Measurements from ENCODE around the gene NRF1. TPM values are rescaled to one million over a fixed set of nuclear protein-coding genes. Genes with fewer than 3 reads are reported as not detected.
A peak's percentile ranks its signal among the peaks of the same experiment; 100 is the strongest.

The NRF1 gene
- polyA plus RNA-seq, 1 experiment = 13.3 TPM

DNA sequence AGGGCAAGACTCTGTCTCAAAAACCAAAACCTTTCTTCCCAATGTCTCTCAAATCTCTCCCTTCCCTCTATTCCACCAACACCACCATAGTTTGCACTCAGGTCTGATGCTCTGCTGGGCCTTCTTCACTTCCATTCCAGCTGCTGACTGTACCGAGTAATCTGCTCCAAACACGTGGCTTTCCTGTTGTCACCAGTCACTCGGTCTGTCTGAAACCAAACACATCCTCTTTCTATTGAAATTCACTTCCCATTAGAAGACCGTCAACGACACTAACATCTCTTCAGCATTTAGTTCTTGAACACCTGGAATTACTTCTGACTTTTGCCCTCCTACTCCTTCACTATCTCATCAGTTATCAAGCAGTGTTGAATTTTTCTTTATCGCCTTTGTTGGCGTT lies 4.7 kb upstream of the NRF1 start:
- TF ChIP-seq, protein P1, sequence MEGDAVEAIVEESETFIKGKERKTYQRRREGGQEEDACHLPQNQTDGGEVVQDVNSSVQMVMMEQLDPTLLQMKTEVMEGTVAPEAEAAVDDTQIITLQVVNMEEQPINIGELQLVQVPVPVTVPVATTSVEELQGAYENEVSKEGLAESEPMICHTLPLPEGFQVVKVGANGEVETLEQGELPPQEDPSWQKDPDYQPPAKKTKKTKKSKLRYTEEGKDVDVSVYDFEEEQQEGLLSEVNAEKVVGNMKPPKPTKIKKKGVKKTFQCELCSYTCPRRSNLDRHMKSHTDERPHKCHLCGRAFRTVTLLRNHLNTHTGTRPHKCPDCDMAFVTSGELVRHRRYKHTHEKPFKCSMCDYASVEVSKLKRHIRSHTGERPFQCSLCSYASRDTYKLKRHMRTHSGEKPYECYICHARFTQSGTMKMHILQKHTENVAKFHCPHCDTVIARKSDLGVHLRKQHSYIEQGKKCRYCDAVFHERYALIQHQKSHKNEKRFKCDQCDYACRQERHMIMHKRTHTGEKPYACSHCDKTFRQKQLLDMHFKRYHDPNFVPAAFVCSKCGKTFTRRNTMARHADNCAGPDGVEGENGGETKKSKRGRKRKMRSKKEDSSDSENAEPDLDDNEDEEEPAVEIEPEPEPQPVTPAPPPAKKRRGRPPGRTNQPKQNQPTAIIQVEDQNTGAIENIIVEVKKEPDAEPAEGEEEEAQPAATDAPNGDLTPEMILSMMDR (IDR thresholded peaks at IDR 0.05; ENCODE audit: insufficient read depth, low read depth, low read length) = no peak
- POLR2A ChIA-PET = no interaction called here
- H3K27me3 ChIP-seq (ENCODE audit: control insufficient read depth, insufficient read depth, low read length) = no peaks in the 10 kb centered on the region
- CTCF ChIA-PET = interaction anchor here (0.6 to 2.2 kb wide), 4 partner anchors 10 to 239 kb away, joined by 3 to 16 read pairs (median 5); no protein-coding TSS in a partner anchor
- no peaks in the 10 kb centered on the region; the same call in 1 of the 2 replicates for H3K36me3 ChIP-seq (ENCODE audit: control insufficient read depth, insufficient read depth, low read length)
- no peak for DNase-seq (ENCODE audit: low read depth)
- no peak overlapping the region for H3K4me3 ChIP-seq (ENCODE audit: low read depth, low read length)

DNA sequence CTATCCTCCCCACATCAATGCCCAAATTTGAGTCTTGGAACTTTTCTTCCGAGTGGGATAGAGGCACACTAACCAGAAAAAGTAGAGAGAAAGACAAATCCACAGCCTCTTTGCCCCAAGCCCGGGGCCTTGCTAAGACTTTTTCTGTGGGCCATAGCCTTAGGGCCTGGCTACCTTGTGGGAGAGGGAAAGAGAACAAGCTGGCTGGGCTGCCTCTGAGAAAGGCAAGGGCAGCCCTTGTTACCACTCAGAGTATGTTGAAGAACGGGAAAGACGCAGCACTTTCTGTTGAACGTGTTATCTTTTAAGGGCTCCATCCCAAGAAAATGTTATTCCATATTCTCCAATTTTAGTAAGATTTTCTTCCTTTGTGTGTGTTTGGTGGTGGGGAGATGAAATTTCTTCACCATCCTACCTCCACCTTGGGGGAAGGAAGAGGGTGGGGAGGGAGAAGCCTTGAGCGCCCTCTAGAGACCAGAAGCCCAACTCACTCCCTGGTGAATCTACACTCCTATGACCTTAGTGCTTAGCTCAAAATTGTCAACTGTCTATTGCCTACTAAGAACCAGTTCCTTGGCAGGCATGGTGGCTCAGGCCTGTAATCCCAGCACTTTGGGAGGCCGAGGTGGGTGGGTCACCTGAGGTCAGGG lies 3.9 kb upstream of the NRF1 start:
- Histone ChIP-seq H3K36me3 (ENCODE audit: control insufficient read depth, insufficient read depth, low read length) (no peaks in the 10 kb centered on the region; the same call in 1 of the 2 replicates), H3K4me3 (ENCODE audit: low read depth, low read length) (no peak overlapping the region), H3K27me3 (ENCODE audit: control insufficient read depth, insufficient read depth, low read length) (no peaks in the 10 kb centered on the region)
- TF ChIP-seq, protein P1 (IDR thresholded peaks at IDR 0.05; ENCODE audit: insufficient read depth, low read depth, low read length) = peak; percentile 70
- POLR2A ChIA-PET = interaction anchor here (0.7 kb wide), 1 partner anchor 138 kb away, joined by 3 read pairs; no protein-coding TSS in a partner anchor
- CTCF ChIA-PET = interaction anchor here (0.6 to 2.2 kb wide), 12 partner anchors 10 to 245 kb away, joined by 3 to 16 read pairs (median 4); no protein-coding TSS in a partner anchor
- DNase-seq (ENCODE audit: low read depth) = no peak

DNA sequence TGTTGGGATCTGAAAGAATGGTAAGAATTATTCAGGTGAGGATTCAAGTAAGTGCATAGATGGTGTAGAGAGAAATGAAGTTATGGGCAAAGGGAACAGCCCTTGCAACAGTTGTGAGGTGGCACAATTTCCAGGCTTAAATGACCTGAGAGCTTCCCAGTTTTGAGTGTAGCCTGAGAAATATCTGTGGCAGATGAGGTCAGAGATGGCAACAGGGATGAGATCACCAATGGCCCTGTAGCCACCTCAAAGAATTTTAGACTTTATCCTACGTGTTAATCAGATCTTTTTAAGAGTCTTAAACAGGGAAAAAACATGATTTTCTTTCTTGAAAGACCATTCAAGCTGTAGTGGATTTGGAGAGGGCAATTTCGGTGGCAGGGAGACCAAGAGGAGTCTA lies 1.9 kb upstream of the NRF1 start:
- POLR2A ChIA-PET = no interaction called here
- Histone ChIP-seq H3K27me3 (ENCODE audit: control insufficient read depth, insufficient read depth, low read length) (no peaks in the 10 kb centered on the region), H3K36me3 (ENCODE audit: control insufficient read depth, insufficient read depth, low read length) (no peaks in the 10 kb centered on the region; the same call in 1 of the 2 replicates), H3K4me3 (ENCODE audit: low read depth, low read length) (no peak overlapping the region)
- CTCF ChIA-PET = interaction anchor here (1.7 kb wide), 1 partner anchor 34 kb away, joined by 5 read pairs; no protein-coding TSS in a partner anchor
- TF ChIP-seq, protein P1 (IDR thresholded peaks at IDR 0.05; ENCODE audit: insufficient read depth, low read depth, low read length) = no peak
- DNase-seq (ENCODE audit: low read depth) = no peak

DNA sequence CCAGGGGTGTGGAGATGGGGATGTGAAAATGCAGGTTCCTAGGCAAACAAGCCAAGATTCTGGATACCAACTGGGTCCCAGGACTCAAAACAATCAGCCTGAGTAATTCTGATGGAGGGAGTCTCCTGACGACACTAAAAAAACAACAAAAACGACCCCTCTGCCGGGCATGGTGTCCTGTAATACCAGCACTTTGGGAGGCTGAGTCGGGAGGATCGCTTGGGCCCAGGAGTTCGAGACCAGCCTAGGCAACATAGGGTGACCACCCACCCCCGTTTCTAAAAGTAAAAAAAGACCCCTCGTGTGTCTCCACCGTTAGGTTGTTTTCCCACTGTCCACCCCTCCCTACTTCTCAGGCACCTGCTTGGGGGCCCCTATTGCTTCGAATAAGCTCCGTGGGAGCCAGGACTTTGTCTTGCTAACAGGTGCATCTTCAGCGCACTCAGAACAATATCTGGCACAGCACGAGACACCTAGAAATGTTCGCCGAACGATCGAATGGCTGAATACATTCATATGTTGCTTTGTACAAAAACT lies 743 bp upstream of the NRF1 start:
- Histone ChIP-seq H3K4me3 (ENCODE audit: low read depth, low read length) (peak overlapping the region; percentile 62), H3K36me3 (ENCODE audit: control insufficient read depth, insufficient read depth, low read length) (no peaks in the 10 kb centered on the region; the same call in 1 of the 2 replicates), H3K27me3 (ENCODE audit: control insufficient read depth, insufficient read depth, low read length) (no peaks in the 10 kb centered on the region)
- DNase-seq (ENCODE audit: low read depth) = no peak
- CTCF ChIA-PET = interaction anchor here (1.2 kb wide), 1 partner anchor 12 kb away, joined by 4 read pairs; no protein-coding TSS in a partner anchor
- TF ChIP-seq, protein P1 (IDR thresholded peaks at IDR 0.05; ENCODE audit: insufficient read depth, low read depth, low read length) = no peak
- POLR2A ChIA-PET = no interaction called here
